NCI-H2196 (cell line): ENCODE measurements around the gene ARSA.

Experiments
- DNase-seq: peaks from one replicate; lab custom pipeline; 2025; ENCODE audit not compliant: unreplicated experiment; lab: John Stamatoyannopoulos, UW

The ARSA gene

DNA sequence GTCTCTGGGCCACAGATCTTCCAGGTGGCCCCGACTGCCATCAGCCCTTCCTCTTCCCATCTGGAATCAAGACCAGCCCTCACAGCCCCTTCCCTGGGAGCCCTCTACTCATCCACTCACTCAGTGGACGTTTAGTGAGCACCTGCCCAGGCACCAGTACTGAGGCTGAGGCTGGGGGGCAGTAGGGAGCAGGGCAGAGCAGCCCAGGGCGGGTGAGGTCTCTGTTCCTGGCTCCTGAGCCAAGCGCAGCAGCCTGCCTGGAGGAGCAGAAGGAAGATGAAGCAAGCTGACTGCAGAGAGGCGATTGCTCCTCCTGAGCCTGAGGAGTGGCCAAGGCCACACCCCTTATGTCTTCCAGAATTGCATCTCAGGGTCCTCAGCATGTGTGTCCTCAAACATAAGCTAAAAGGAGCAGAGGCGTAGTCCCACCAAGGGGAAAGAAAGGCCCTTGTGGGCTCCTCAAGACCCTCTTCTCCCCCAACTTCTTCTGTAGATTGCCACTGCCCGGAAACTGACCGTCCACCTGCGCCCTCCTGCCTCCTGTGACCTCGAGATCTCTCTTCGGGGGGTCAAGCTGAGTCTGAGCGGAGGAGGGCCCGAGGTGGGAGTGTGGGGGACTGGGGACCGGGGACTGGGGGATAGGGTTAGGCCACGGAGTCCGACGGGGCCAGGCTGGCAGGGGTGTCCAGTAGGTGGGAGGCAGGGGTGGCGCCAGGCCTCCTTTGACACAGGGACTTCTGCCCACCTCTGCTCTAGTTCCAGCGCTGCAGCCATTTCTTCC, 21.6 kb downstream of the ARSA start:
- no peak for DNase-seq

DNA sequence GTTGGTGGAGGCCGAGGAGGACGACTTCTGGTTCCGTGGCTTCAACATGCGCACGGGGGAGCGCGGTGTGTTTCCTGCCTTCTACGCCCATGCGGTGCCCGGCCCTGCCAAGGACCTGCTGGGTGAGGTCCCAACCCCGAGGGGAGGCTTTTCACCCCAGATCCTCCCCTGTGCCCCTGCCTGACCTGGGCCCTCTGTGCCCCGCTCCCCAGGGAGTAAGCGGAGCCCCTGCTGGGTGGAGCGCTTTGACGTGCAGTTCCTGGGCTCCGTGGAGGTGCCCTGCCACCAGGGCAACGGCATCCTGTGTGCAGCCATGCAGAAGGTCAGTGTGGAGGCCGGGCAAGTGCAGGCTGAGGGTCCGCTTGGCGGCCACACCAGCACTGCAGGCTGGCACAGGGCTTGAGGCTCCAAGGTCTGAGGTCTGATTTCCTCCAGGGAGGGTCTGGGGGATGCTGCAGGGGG, 22.3 kb downstream of the ARSA start:
- no peak for DNase-seq

DNA sequence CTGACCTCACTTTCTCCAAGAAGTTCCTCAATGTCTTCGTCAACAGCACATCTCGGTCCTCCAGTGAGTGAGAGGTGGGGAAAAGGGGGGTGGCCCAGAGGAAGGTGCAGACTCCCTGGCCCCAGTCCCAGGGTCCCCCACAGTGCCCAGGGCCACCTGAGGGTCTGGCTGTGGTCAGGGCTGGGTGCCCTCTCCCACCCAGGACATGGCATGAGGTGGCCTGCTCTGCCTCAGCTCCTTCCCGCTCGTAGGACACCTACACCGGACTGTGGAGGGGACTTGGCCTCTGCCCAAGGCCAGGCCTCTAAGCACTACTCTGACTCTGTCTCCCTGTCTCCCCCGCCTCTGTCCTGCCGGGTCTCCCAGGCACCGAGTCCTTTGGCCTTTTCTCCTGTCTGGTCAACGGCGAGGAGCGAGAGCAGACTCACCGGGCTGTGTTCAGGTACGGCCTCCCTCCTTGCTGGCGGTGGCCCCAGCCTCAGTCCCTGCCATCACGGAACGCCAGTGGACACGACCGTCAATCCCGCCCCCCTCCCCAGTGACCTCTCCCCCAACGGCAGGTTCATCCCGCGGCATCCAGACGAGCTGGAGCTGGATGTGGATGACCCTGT, 22.8 kb downstream of the ARSA start:
- no peak for DNase-seq

DNA sequence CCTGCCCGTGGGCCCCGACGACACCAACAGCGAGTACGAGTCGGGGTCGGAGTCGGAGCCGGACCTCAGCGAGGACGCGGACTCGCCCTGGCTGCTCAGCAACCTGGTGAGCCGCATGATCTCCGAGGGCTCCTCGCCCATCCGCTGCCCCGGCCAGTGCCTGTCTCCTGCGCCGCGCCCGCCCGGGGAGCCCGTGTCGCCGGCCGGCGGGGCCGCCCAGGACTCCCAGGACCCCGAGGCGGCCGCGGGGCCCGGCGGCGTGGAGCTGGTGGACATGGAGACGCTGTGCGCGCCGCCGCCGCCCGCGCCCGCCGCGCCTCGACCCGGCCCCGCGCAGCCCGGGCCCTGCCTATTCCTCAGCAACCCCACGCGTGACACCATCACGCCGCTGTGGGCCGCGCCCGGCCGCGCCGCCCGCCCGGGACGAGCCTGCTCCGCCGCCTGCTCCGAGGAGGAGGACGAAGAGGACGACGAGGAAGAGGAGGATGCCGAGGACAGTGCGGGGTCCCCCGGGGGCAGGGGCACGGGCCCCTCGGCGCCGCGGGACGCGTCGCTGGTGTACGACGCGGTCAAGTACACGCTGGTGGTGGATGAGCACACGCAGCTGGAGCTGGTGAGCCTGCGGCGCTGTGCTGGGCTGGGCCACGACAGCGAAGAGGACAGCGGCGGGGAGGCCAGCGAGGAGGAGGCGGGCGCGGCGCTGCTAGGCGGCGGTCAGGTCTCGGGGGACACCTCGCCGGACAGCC, 23.5 kb downstream of the ARSA start:
- DNase-seq: no peak

- DNase-seq: no peak
Observed at GRCh38 chr22:50603511-50604255, 24.3 kb downstream of the ARSA start.

DNA sequence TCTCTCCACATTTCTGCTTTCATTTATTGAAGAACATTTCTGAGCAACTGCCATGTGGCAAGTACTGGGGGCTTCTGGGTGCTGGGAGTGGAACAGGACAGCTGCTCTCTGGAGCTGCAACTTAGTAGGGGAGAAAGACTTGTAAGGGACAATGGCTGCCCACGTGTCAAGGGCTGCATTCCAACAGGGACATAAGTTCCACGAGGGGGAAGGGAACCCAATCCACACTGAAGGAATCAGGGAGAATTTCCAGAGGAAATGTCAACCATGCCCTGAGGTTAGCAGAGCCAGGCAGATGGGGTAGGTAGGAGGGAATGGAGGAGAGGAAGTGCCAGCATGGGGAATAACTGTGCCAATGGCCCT, 25.6 kb downstream of the ARSA start:
- no peak for DNase-seq

GRCh38 chr22:50601669-50602337, 26.1 kb downstream of the ARSA start:
- no peak for DNase-seq

DNA sequence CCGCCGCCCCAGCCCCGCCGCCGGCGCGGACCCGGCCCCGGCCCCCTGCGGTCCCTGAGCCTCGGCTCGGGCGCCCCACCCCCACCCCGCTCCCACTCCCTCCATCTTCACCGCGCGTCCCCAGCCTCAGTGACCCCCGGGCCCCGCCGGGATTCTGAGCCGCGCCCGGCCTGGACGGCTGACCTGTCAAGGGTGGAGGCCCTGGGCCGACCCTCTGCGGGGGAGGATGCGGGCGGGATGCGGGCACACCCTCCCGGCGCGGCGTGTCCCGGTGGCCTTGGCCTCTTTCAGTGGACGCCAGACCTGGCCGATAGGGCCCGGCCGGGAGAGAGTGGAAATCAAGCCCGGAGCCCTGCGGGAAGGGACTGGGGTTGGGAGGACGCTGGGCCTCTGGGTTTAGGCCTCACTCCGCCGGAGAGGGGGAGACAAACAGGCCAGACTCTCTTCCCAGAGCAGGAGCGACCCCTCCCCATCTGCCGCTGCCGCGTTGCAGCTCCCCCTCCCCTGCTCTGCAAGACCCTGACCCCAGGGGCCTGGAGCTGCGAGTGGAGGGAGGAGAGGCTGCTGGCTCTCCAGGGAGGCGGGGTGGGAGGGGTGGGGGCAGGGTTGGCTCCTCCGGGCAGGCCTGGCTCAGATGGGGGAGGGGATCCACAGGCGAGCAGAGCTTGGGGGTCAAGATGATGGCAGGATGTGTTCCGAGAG, 26.8 kb downstream of the ARSA start:
- no peak for DNase-seq

GRCh38 chr22:50600538-50600937, 27.4 kb downstream of the ARSA start, which contains the start of gene MAPK8IP2:
MAPK8IP2 (plus strand) TSS chr22:50600793; CDS start chr22:50600819, 26 bp downstream.
- peak; percentile 45 for DNase-seq

GRCh38 chr22:50599816-50600455, 28.0 kb downstream of the ARSA start:
- DNase-seq: no peak

- no peak for DNase-seq
Observed at GRCh38 chr22:50597097-50597496, 30.9 kb downstream of the ARSA start.

DNA sequence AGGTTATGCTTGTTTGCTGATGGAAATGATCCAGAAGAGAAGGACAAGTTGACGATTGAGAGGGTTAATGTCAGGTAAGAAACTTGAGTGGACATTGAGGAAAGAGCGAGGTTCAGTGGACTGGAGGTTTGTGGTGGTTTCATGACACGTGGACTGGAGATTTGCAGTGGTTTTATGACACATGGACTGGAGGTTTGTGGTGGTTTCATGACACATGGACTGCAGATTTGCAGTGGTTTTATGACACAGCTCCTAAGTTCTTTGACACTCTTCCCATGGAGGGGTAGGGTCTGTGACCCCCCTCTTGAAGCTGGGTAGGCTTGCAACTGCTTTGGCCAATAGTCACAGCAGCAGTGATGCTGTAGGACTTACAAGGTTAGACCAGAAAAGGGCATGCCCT, 32.8 kb downstream of the ARSA start:
- DNase-seq: no peak

GRCh38 chr22:50587407-50587806, 40.5 kb downstream of the ARSA start:
- no peak for DNase-seq

DNA sequence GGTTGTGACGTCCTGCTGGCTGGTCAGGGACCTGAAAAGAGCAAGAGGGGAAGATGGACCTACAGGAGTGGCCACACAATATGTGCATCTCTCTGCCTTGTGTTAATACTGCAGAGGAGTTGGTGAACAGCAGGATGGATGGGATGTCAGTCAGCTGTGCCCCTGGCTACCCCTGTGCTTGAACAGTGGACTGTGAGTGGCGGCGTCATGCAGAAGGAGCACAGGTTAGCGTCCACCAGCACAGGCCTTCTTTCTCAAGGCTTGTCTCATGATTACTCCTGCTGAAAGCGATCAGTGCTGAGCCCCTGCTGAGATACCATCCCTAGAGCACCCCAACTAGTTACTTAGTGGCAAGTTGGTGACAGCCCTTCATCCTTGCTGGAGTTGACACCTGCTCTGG, 41.5 kb downstream of the ARSA start:
- DNase-seq: no peak

DNA sequence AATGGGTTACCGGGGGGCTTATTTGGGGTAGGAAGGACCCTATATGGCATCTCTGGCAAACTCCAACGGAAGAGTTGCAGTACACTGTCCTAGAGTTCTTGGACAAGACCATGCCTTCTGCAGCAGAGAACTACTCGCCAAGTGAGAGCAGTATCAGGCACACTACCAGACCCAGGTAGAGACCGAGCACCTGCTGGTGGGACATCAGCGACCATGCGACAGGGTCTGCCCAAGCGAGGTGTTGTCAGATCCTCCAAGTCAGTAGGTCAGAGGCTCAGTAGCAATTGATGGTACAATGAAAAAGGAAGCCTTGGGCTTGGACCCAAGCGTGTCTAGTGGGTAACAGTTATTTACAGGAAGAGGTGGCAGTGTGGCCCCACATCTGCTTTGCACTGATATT, 42.2 kb downstream of the ARSA start:
- DNase-seq: no peak

DNA sequence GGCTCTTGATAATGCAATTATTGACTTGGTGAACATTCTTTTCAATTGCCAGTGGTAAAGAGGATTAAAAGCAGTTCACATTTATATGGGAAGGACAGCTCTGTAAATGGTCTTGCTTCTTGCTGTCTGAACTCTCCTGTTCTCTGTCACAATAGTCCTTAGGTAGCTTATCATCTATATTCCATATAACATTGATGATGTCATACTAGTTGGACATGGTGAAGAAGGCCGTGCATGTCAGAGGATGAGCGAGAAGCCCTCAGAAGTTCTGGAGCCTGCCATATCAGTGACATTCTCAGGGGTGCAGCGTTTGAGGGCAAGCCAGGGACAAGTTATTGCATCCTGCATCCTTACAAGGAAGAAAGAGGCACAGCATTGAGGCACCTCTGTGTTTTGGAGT, 42.7 kb downstream of the ARSA start:
- DNase-seq: no peak

GRCh38 chr22:50584106-50585096, 43.6 kb downstream of the ARSA start:
- DNase-seq: no peak

GRCh38 chr22:50583294-50583861, 44.6 kb downstream of the ARSA start:
- no peak for DNase-seq
